Brain microvascular endothelial cell (primary cell): ENCODE data around the gene VAV1.

ENCODE experiments used
- DNase-seq: peaks from one replicate; pipeline ENCODE4 v3.0.0-alpha.2; 2020
- H3K27ac ChIP-seq: fragments of 250-450 bp; sonication (Bioruptor Pico); 2 replicates; pipeline ENCODE4 v1.5.1; 2020; ENCODE audit warnings: mild to moderate bottlenecking, moderate library complexity
- H3K27me3 ChIP-seq: fragments of 250-450 bp; sonication (Bioruptor Pico); replicated peaks from 2 replicates; pipeline ENCODE4 v1.5.1; 2020; ENCODE audit warnings: mild to moderate bottlenecking
- H3K36me3 ChIP-seq: fragments of 250-450 bp; sonication (Bioruptor Pico); replicated peaks from 2 replicates; pipeline ENCODE4 v1.5.1; 2020; ENCODE audit warnings: mild to moderate bottlenecking
- H3K4me3 ChIP-seq: 2 replicates; pipeline ENCODE4 v1.5.1; 2011; ENCODE audit warnings: low read depth, mild to moderate bottlenecking, control low read depth, low read length, moderate library complexity
- in situ Hi-C: cut with HindIII; loops from 2 replicates; pipeline ENCODE4 v1.10.0; 2017; ENCODE audit warnings: low sequenced_read_pairs, low pct_ligation_motif_present
- TF ChIP-seq, protein P1 (sequence below): IDR thresholded peaks from 2 replicates; pipeline ENCODE4 v1.5.1; 2011; ENCODE audit warnings: low read depth, mild to moderate bottlenecking, moderate library complexity, low read length, control low read depth, inconsistent platforms; ENCODE audit errors: missing control alignments

VAV1 gene

DNA sequence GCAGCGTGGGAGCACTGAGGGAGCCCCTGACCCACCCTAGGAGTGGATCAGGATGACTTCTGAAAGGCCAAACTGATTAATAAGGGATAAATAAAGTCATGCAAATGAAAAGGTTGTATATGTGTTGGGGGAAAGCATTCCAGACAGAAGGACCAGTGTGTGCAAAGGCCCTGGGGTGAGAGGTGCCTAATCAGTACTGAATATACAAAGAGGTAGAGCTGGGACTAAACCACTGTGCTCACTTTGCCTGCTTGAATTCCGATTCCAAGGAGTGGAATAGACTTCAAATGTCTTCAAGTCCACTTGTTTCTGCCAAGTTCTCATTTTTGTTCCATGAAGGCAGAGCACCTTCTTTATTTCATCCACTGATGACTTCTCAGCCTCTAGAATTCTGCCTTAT is 82.2 kb downstream of the VAV1 start:
- Histone ChIP-seq H3K27ac (no peak overlapping the region), H3K4me3 (no peak overlapping the region), H3K36me3 (no peaks in the 10 kb centered on the region), H3K27me3 (no peaks in the 10 kb centered on the region)
- DNase-seq: no peak
- in situ Hi-C loops: no loop called here
- TF ChIP-seq, protein P1, sequence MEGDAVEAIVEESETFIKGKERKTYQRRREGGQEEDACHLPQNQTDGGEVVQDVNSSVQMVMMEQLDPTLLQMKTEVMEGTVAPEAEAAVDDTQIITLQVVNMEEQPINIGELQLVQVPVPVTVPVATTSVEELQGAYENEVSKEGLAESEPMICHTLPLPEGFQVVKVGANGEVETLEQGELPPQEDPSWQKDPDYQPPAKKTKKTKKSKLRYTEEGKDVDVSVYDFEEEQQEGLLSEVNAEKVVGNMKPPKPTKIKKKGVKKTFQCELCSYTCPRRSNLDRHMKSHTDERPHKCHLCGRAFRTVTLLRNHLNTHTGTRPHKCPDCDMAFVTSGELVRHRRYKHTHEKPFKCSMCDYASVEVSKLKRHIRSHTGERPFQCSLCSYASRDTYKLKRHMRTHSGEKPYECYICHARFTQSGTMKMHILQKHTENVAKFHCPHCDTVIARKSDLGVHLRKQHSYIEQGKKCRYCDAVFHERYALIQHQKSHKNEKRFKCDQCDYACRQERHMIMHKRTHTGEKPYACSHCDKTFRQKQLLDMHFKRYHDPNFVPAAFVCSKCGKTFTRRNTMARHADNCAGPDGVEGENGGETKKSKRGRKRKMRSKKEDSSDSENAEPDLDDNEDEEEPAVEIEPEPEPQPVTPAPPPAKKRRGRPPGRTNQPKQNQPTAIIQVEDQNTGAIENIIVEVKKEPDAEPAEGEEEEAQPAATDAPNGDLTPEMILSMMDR: no peak

DNA sequence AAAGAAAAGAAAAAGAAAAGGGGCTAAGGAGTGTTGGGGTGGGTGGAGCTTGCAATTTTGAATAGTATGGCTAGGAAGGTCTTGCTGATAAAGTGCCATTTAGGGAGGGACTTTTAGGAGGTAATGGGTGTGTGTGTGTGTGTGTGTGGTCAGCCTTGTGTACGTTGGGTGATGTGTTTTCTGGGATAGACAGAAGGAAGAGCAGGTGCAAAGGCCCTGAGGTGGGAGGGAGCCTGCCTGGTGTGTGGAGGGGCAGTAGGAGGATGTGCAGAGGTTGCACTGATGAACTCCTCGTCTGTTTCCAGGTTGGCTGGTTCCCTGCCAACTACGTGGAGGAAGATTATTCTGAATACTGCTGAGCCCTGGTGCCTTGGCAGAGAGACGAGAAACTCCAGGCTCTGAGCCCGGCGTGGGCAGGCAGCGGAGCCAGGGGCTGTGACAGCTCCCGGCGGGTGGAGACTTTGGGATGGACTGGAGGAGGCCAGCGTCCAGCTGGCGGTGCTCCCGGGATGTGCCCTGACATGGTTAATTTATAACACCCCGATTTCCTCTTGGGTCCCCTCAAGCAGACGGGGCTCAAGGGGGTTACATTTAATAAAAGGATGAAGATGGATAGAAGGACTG is 84.4 kb downstream of the VAV1 start:
- TF ChIP-seq, protein P1: no peak
- in situ Hi-C loops: no loop called here
- no peaks in the 10 kb centered on the region for H3K36me3 ChIP-seq

DNA sequence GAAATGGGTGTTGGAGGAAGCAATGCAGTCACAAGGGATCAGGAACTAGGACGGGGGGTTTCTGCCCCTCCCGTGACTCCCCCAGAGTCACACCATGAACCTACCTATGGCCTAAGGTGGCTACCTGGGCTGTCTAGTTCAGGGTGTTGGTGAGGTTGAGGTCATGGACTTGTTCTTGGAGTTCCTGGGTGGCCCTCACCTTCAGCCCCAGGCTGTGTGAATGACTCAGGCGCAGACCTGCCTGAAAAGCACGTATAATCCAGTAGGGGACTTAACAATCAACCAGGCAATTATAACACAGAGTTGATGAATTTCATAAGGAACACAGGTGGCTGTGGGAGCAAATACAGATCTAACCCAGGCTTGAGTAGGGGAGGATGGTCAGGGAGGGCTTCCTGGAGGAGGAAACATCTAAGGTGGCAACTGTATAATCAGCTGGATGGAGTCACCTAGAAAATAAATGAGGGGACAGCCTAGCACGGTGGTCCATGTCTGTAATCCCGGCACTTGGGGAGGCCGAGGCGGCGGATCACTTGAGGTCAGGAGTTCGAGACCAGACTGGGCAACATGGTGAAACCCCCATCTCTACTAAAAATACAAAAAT is 89.3 kb downstream of the VAV1 start:
- no peak for DNase-seq
- in situ Hi-C loops: no loop called here
- Histone ChIP-seq H3K27ac (no peak overlapping the region), H3K27me3 (no peaks in the 10 kb centered on the region), H3K4me3 (no peak overlapping the region), H3K36me3 (no peaks in the 10 kb centered on the region)
- TF ChIP-seq, protein P1: no peak

More for the DNA sequence above, 84.4 kb downstream of the VAV1 start:
- Histone ChIP-seq H3K27me3 (no peaks in the 10 kb centered on the region), H3K27ac (no peak overlapping the region), H3K4me3 (no peak overlapping the region)
- no peak for DNase-seq

DNA sequence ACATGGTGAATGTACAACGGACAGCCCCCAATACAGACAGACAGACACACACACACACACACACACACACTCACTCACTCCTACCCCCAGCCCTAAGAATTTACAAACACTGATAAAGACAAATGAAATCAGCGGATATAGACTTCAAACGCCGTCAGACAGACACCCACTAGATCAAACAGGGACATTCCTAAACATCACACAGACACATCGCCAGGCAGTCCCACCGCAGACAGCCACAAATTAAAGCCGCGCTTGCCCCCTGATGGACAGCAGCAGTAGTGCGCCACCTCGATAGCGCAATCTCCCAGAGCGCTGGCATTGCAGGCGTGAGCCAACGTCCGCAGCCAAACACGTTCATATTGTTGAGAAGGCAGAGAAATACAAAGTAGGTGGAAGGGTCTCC is 90.2 kb downstream of the VAV1 start:
- in situ Hi-C loops: no loop called here
- no peak overlapping the region for H3K27ac ChIP-seq
- peak overlapping the region; percentile 15 for H3K4me3 ChIP-seq
- peak; percentile 86 for DNase-seq
- TF ChIP-seq, protein P1: peak; percentile 93
- H3K27me3 ChIP-seq: no peaks in the 10 kb centered on the region
- no peaks in the 10 kb centered on the region for H3K36me3 ChIP-seq

DNA sequence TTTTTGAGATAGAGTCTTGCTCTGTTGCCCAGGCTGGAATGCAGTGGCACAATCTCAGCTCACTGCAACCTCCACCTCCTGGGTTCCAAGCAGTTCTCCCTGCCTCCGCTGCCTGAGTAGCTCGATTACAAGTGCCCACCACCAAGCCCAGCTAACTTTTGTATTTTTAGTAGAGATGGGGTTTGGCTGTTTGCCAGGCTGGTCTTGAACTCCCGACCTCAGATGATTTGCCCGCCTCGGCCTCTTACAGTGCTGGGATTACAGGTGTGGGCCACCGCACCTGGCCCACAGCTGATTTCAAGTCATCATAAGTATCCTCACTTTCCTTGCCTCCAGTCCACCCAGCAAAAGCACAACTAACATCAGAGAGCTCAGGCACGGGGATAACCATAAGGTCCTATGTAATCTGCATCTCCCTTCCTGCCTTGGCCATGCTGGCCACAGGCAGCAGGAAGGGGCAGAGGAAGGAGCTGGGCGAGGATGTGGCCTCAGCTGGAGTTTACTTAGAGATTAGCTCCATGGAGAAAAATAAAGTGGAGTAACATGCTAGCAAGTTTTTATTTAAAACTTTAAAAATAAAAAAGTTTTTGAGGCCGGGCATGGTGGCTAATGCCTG is 91.9 kb downstream of the VAV1 start:
- TF ChIP-seq, protein P1: no peak
- H3K4me3 ChIP-seq: no peak overlapping the region
- H3K27me3 ChIP-seq: no peaks in the 10 kb centered on the region
- H3K36me3 ChIP-seq: no peaks in the 10 kb centered on the region
- in situ Hi-C loops: no loop called here
- no peak overlapping the region for H3K27ac ChIP-seq
- DNase-seq: no peak

DNA sequence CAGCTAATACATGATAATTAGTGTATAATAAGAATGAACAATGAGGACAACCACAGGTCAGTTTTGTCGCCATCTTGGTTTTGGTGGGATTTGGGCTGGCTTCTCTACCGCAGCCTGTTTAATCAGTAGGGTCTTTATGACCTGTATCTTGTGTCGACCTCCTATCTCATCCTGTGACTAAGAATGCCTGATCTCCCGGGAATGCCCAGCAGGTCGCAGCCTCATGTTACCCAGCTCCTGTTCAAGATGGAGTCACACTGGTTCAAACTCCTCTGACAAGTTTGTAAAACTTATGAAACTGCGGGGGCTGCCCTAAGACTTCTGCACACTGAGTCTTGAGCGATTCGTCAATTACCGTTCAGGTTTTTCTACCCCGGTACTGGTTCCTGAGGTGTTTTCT is 93.3 kb downstream of the VAV1 start:
- Histone ChIP-seq H3K27ac (no peak overlapping the region), H3K36me3 (no peaks in the 10 kb centered on the region), H3K4me3 (no peak overlapping the region), H3K27me3 (no peaks in the 10 kb centered on the region)
- TF ChIP-seq, protein P1: no peak
- in situ Hi-C loops: no loop called here
- DNase-seq: no peak
